LNCaP clone FGC (cell line): ENCODE data around the gene XCR1.

Experiments
- DNase-seq: peaks from one replicate; pipeline ENCODE4 v3.0.0-alpha.2; 2011; ENCODE audit warnings: low read depth
- H3K4me3 ChIP-seq: 2 replicates; pipeline ENCODE4 v1.5.1; 2011; ENCODE audit warnings: mild to moderate bottlenecking, low read depth, low read length, control low read depth
- CTCF ChIP-seq: IDR thresholded peaks from 2 replicates; pipeline ENCODE4 v1.5.1; 2012; ENCODE audit warnings: mild to moderate bottlenecking; ENCODE audit not compliant: control insufficient read depth, insufficient read depth; ENCODE audit errors: extremely low read depth

The XCR1 gene

GRCh38 chr3:45976191-45977091 is 50.8 kb downstream of the XCR1 start:
- no peak for TF ChIP-seq CTCF
- H3K4me3 ChIP-seq: no peak overlapping the region
- DNase-seq: no peak

- TF ChIP-seq CTCF: no peak
- no peak overlapping the region for H3K4me3 ChIP-seq
- DNase-seq: no peak
Observed at GRCh38 chr3:45975686-45976085, 51.6 kb downstream of the XCR1 start.

- no peak for DNase-seq
- no peak overlapping the region for H3K4me3 ChIP-seq
- TF ChIP-seq CTCF: no peak
Observed at GRCh38 chr3:45974686-45975085, 52.6 kb downstream of the XCR1 start.

GRCh38 chr3:45972534-45973402 is 54.5 kb downstream of the XCR1 start:
- no peak for DNase-seq
- no peak for TF ChIP-seq CTCF
- H3K4me3 ChIP-seq: no peak overlapping the region

- no peak overlapping the region for H3K4me3 ChIP-seq
- DNase-seq: no peak
- TF ChIP-seq CTCF: no peak
Observed at GRCh38 chr3:45969953-45970352, 57.3 kb downstream of the XCR1 start.

- H3K4me3 ChIP-seq: no peak overlapping the region
- DNase-seq: no peak
- no peak for TF ChIP-seq CTCF
Observed at GRCh38 chr3:45969116-45969515, 58.2 kb downstream of the XCR1 start.
